HG03460 (cell line): ENCODE results near the gene MYCBP.
A peak's percentile ranks its signal among the peaks of the same experiment; 100 is the strongest.
"Not testable (repeated sequence)": the region's sequence is repeated elsewhere in the genome, so short reads cannot be mapped to it uniquely, and the experiment has no call there.

Experiments used
- ATAC-seq: cut with Tn5 transposase; IDR thresholded peaks from one replicate; pipeline ENCODE4 v1.9.1; 2021; ENCODE audit not compliant: unreplicated experiment

Gene MYCBP, protein sequence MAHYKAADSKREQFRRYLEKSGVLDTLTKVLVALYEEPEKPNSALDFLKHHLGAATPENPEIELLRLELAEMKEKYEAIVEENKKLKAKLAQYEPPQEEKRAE

DNA sequence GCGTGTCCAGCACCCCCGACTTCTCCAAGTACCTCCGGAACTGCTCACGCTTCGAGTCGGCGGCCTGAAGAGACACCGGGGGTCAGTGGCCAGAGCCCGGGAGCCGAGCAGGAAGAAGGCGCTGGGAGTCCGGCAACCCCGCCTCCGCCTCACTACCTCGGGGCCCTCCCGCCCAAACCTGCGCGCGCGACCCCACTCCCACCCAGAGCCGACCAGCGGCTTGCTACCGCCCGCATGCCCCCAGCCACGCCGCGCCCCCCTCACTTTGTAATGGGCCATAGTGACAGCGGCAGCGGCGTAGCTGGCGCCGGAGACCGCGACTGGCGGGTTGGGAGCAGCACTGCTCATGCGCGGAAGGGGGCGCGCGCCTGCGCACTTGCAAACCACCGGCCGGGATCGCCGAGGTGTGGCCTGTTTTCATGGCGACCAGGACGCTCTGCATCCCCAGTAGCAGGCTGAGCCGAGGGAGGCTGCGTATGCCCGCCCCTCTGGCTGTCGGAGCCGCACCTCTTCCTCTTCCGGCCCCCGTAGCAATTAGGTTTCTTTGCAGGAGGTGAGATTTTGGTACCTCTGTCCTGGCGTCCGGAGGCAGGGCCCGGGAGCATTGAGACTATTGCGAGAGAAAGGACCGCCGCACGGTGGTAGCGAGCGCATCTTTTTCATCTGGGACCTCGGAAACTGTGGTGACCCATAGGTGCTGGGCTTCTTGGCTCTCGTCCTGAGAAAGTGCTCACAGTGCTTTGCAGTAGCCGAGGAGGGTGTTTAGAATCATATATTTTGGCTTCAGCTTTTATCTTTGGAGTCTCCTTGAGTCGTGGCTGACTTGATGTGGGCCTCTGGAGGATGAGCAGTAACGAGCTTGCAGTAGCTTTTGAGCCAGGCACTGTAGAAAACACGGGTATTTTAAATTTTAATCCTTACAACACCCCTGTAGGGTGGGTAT lies at the start of gene MYCBP:
Gene MYCBP (minus strand): TSS at position 322 of the 943 bp plus-strand sequence. CDS start 43 bp downstream, at position 279.
- ATAC-seq, result peak; percentile 94

DNA sequence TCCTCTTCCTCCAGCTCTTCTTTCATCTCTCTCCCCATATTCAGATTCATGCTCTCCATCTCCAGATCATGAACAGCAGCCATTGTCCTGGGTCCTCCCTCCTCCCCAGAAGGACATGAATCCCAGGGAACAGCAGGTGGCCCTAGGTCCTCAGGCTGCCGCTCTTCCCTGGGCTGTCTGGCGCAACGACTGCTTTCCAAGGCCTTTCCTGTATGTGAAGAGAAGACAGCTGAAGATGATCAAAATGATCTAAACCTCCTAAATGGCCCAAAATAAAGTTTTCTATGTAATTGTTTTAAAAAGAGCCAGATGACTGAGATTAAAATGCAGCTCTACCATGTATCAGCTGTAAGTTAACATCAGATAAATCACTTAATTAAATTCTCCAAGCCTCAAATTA lies 46.0 kb upstream of the MYCBP start:
- no peak for ATAC-seq

DNA sequence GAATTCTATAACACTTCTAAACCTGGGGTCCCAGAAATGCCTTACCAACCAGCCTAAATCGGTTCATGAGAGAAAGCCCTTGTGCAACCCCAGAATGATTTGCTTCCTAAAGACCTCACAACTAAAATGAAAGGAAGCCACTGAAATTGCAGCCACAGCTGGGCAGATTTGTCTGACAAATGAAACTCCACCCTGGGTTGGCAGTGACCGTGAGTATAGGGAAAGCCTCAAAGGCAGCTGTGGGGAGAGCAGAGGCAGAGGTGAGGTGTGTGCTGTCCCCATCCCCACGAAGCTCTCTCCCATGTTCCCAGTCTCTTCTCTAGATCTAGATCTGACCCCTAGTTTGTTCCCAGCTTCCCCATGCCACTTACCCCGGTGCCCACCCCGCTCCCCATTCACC lies 45.4 kb upstream of the MYCBP start:
- no peak for ATAC-seq

DNA sequence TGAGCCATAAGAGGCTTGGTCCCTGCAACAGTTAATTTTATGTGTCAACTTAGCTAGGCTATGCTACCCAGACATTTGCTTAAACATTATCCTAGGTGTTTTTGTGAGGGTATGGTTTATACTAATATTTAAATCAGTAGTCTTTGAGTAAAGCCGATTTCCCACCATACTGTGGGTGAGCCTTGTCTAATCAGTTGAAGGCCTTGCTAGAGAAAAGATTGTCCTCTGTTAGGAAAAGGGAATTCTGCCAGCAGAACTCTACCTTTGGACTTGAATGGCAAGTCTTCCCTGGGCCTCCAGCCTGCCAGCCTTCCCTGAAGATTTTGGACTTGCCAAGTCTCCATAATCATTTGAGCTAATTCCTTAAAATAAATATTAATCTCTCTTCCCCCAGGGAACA lies 44.6 kb upstream of the MYCBP start:
- no peak for ATAC-seq

DNA sequence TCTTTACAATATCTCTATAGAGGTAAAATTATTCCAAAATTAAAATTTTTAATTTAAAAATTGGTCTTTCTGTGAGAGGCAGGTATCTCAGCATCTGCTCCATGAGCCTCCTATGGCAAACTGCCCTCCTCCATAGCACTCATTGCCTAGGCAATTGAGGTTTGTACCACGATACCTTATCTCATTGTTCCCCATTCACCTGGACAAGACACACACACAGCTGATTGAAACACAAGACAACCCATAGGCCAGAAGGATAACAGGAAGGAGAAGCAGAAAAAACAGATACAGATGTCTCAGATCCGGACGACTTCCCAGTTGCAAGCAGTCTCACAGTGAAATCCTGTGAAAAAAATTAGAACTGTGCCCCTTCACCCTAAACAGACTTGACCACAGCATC lies 44.2 kb upstream of the MYCBP start:
- no peak for ATAC-seq

DNA sequence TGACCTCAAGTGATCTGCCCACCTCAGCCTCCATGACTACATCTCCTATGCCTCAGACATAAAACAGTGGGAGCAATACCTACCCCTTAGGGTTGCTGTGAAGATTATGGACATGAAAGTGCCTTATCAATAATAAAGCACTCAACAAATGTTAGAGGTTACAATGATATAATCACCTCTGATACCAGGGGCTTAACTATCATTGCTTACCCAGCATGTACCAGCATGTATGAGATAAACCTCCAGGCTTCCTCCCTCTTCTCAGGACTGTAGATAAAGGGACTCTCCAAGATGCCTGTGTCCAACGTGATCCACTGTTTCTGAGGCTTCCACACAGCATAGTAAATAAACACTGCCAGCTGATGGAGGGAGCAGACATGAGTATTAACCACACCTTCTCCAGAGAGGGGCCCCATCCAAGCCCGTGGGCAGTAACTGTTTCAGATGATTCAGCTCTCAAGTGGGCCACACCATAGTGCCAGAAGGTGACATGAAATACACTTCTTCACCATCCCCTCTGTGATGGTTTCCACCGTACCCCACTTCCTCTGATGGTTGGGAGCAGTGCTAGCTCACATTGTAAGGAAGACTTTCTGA lies 42.3 kb upstream of the MYCBP start:
- ATAC-seq, result no peak

DNA sequence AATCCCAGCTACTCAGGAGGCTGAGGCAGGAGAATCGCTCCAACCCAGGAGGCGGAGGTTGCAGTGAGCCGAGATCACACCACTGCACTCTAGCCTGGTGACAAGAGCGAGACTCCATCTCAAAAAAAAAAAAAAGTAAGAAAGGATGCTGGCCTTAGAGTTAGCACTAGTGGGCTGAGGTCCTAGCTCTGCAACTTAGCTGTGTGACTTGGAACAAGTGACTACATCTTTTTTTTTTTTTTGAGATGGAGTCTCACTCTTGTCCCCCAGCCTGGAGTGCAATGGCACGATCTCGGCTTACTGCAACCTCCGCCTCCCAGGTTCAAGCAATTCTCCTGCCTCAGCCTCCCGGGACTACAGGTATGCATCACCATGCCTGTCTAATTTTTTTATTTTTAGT lies 41.8 kb upstream of the MYCBP start:
- not testable (repeated sequence) for ATAC-seq

DNA sequence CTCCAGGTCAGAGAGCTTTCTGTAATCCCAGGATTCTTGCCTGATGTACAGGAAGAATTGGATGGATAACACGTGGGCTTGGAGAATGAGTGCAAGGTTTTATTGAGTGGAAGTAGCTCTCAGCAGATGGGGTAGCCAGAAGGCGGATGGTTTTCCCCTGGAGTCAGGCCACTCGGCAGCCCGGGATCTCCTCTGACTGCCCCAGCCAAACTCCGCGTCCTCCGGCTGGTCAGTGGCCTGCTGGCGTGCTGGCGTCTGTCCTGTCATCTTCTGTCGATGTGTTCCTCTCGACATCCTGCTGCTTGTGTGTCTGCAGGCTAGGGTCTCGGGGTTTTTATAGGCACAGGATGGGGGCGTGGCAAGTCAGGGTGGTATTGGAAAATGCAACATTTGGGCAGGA lies 35.7 kb upstream of the MYCBP start:
- no peak for ATAC-seq

DNA sequence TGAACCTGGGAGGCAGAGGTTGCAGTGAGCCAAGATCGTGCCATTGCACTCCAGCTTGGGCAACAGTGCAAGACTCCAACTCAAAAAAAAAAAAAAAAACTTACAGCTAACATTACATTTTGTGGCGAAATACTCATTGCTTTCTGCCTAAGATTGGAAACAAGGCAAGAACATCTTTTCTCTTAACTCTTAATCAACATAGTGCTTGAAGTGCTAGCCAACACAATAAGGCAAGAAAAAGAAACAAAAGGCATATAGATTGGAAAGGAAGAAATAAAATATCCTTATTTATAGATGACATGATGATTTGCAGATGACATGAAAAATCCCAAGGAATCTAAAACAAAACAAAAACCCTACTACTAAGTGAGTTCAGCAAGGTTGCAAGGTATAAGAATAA lies 32.8 kb upstream of the MYCBP start:
- no peak for ATAC-seq

DNA sequence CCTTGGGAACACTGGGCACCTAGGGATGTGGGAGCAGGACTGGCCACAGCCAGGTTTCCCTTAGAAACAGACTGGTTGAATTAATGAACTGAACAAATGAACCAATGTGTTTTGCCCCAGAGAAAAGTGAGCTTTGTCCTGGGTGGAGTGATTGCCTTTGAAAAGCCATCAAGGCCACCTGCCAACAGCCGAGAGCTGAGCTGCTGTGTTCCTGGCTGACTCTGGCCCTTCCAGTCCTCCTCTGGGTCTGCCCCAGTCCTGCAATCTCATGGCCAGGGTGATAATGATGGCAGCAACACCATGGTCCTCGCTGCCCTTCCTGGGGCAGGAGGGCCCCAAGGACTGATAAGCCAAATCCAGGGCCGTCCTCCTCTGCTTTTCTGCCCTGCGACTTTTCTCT lies 26.4 kb upstream of the MYCBP start:
- ATAC-seq, result no peak

DNA sequence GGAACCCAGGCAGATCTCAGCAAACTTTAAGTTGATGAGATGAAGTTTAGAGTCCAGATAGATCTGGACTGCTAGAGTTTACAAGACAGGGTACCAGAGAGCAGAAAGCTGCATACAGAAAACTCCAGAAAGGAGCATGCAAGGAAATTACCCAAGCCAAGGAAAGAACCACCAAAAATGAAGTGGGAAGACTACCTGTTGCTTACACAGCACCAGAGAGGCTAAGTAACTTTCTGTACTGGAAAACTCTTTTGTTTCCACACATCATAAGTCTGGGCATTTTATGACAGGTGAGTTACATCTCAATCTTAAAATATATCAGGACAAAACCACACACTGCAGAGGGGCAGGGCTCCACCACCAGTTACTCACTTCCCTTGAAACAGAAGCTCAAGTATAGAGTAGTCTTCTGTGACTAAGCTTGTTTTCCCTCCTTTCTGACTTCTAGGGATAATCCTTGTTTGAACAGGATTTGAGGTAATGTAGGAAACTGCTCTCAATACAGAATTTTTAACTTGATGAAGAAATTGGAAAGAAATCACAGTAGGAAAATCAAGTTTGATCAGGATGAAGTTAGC lies 25.6 kb upstream of the MYCBP start:
- no peak for ATAC-seq

DNA sequence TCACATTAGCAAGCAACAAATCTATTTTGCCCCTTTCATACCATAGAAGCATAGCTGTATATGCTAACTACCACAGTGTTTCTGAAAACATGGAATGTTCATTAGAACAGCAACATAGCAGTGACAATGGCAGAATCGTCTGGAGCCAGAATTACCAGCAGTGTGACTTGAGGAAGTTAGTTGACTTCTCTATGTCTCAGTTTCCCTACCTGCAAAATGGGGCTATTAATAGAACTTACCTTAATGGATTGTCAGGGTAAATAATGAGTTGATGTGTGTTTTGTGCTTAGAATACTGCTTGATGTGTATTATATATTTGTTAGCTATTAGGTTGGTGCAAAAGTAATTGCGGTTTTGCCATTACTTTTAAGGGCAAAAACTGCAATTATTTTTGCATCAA lies 23.0 kb upstream of the MYCBP start:
- no peak for ATAC-seq

DNA sequence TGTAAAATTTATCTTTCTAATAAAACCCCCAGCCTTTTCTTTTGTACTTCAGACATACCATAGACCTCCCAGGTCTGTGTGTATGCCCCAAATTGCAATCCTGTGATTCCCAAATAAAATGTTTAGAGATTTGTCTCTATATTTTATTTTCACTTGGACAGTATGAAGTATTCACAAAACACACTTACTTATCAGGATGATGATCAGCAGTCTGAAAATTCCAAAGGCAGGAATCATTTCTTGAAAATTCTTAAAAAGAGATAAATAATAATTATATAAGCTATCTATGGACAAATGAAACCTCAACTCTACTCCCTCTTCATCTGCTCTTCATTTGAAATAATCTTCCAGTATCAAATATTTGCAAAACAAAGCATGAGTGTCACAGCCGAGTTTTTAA lies 19.8 kb upstream of the MYCBP start:
- ATAC-seq, result no peak

DNA sequence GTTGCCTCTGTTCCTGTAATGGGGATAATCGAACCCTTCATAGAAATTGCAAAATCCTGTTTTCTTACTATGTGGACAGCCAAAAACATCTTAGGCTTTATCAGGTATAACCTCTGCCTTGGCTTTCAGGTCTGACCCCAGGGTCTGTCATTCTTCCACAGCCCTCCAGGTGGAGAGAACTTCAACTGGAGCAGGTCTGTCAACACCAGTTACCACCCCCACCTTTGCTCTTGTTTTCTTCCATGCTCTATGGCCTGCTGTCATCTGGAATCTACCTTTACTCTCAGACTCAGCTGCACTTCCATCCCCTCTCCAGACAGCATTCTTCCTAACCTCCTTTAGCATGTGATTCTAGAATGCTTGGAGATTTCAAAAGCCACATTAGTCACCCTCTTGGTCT lies 18.6 kb upstream of the MYCBP start:
- no peak for ATAC-seq

DNA sequence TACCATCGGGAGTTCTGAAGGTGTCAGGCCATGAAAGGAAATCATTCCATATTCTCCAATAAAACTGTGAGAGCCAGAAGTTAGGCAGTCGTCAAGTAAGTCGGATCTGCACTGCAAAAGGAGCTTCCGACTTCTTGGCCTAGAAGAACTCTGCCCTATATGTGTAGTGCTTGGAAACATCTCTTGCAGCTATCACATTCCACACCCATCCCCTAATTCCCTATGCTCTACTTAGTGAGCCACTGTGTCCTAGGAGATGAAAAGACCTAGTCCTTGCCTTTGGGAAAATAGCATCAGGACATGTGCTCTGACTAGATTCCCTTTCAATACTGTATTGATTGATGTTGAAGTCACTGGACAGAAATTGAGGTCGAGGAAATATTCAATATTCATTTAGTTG lies 16.4 kb upstream of the MYCBP start:
- ATAC-seq, result no peak

DNA sequence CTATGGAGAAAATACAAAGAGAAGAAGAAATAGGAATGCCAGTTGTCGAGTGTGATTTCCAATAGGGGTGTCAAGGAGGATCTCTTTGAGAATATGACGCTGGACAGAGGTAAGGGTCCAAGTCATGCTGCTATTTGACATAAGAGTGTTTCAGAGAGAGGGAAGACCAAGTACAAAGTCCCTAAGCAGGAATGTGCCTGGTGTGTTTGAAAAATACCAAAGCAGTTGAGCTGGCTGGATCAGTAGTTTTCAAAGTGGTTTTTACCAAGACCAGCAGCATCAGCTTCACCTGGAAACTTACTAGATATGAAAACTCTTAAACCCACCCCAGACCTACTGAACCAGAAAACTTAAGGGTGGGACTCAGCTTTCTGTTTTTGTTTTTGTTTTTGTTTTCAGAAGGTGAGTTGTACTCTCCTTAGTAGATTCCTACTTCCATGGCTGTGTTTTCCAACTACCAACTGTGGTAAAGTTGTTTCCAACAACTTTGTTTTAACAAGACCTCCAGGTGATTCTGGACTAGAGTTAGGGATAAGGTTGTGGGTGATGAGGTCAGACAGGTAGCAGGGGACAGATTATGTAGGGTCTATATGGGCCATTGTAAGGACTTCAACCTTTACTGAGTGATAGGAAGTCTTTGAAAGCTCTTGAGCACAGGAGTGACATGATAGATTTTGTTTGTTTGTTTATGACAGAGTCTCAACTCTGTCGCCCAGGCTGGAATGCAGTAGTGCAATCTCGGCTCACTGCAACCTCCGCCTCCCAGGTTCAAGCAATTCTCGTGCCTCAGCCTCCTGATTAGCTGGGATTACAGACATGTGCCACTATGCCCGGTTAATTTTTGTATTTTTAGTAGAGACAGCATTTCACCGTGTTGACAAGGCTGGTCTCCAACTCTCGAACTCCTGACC lies 15.5 kb upstream of the MYCBP start:
- no peak for ATAC-seq

DNA sequence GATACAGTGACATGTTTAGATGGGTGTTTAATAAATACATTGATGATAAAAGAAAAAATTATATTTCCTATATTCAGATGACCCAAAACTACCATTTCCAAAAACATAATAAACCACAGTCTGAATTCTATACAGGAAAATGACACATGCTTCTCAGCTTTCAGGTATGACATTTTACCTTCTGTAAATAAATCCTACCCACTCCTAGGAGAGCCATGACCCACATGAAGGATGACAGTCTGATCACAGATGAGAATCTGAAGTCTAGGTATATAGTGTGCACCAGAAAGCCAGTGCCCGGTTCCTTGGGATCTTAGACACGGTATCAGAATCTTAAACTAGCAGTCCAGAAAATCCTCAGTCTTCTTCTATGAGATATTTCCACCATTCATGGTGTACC lies 11.9 kb upstream of the MYCBP start:
- ATAC-seq, result no peak

DNA sequence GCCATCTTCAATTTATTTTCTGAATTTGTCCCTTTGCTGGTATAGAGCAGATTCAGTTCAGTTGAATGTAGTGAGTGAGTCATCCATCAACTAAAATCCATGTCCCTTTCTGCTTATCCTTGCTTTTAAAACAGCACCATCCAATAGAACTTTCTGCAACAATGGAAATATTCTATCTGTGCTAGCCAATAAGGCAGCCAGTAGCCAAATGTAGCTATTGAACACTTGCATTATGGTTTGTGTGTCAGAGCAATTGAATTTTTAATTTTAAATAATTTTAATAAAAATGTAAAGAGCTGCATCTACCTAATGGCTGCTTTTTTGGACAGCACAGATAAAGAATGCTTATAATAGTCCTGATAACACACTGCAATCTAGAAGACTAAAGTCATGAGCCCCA lies 8.3 kb upstream of the MYCBP start, which contains the start of gene GJA9:
Gene GJA9 (minus strand): TSS at position 101 of the 400 bp plus-strand sequence. CDS start 5,489 bp downstream, outside the sequence.
- no peak for ATAC-seq

DNA sequence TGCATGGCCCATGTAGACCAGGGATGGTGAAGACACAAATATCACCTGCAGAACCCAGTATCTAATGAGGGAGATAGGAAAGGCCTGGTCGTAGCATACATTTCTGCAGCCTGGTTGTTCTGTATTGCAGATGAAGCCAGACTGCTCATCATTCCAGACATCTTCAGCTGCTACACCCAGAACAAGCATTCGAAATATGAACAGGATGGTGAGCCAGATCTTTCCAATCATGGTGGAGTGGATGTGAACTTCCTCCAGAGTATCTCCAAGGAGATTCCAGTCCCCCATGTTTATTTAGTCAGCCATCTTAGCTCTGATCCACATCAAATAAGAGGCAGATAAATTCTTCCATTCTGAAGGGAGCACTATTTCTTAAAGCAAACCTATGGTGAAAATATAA lies 2.7 kb upstream of the MYCBP start:
- ATAC-seq, result no peak

DNA sequence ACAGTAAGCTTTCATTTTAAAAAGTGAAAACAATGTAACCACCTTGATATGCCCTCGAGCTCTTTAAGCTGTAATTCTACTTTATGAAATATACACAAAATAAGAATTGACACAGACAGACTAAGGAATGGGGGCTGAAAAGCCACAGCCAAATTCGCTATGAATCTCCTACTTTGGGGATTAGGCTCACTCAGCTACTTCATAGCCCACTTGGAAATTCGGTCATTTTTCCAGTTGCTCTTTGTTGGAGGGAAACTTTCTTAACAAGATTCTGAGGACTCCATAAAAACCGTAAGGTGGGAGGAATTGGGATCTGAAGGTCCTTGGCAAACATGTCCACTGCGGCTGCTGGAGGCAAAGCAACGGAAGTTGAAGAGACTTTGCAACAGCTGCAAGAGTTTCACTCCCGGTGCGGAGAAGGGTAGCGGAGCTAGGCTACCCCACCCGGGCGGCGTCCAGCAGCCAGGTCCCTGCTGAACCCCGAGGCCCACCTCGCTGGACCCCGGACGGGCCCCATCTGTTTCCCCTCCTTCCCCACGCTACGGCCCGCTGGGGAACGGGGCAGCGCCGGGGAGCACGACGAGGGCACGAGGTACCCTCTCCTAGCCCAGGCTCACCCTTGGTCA lies 634 bp downstream of the MYCBP start:
- ATAC-seq, result peak; percentile 30
